ENCODE results near the gene CCNQ.

DNA sequence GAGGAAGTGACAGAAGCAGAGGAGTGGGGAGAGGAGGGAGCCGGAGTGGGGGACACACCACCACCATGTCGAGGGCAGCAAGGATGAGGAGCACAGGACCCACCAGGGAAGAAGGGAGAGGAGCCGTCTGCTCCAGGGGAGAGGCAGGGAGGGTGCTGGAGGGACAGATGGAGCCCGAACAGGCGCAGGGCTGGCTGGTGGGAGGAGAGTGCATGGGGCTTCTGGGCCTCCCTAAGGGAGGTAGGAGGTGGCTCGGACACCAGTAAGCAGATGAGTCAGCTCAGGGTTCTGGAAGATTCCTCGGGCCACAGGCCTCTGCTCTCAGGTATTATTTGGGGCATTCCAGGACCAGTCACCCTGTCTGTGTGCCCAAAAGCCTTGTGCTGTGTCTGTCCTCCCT lies 51.7 kb downstream of the CCNQ start:
- TF ChIP-seq CTCF (IDR thresholded peaks at IDR 0.05; ENCODE audit: low read depth, low read length, poor library complexity, severe bottlenecking) (no peak), EZH2phosphoT487 (IDR thresholded peaks at IDR 0.05; ENCODE audit: borderline replicate concordance, low read length) (no peak)

Measured in DOHH2 (cell line).